WERI-Rb-1 (cell line): ENCODE results near the gene ABCC4.
A peak's percentile ranks its signal among the peaks of the same experiment; 100 is the strongest.

Experiments used
- DNase-seq: peaks from one replicate; pipeline ENCODE4 v3.0.0-alpha.2; 2020
- H3K27ac ChIP-seq: fragments of 250-450 bp; sonication (Bioruptor Pico); 2 replicates; pipeline ENCODE4 v1.5.1; 2020; ENCODE audit warnings: mild to moderate bottlenecking, moderate library complexity
- H3K27me3 ChIP-seq: fragments of 250-450 bp; sonication (Bioruptor Pico); 2 replicates; pipeline ENCODE4 v1.5.1; 2021; ENCODE audit warnings: mild to moderate bottlenecking, low read depth, moderate library complexity; ENCODE audit not compliant: insufficient read depth, severe bottlenecking
- H3K36me3 ChIP-seq: fragments of 250-450 bp; sonication (Bioruptor Pico); 2 replicates; pipeline ENCODE4 v1.5.1; 2020; ENCODE audit warnings: mild to moderate bottlenecking, moderate library complexity
- H3K4me3 ChIP-seq: 2 replicates; pipeline ENCODE4 v1.5.1; 2011; ENCODE audit warnings: low read depth, mild to moderate bottlenecking, control low read depth, low read length
- H3K9me3 ChIP-seq: fragments of 250-450 bp; sonication (Bioruptor Pico); 2 replicates; pipeline ENCODE4 v1.5.1; 2021; ENCODE audit warnings: mild to moderate bottlenecking, moderate library complexity; ENCODE audit not compliant: severe bottlenecking
- TF ChIP-seq, protein P1 (sequence below): IDR thresholded peaks from 2 replicates; pipeline ENCODE4 v1.5.1; 2011; ENCODE audit warnings: low read depth, mild to moderate bottlenecking, control low read depth, inconsistent platforms, low read length

The ABCC4 gene

DNA sequence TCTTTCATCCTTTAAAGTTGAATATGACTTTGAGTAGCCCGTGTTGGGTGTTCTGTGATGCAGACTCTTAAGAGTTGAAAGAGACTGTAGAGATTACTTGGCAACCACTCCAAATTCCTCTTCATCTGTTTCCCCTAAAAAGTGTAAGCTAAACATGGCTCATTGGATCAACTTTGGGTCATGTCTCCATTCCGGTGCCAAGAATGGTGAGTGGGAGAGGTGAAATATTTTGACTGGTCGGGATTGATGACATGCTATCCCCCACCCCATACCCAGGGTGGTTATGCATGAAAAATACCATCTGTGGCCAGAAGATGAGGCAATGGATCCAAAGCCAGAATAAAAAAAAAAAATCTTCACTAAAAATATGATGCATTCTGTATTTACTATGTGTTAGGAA is 307.6 kb downstream of the ABCC4 start:
- Histone ChIP-seq H3K4me3 (no peak overlapping the region), H3K27ac (no peak overlapping the region)

DNA sequence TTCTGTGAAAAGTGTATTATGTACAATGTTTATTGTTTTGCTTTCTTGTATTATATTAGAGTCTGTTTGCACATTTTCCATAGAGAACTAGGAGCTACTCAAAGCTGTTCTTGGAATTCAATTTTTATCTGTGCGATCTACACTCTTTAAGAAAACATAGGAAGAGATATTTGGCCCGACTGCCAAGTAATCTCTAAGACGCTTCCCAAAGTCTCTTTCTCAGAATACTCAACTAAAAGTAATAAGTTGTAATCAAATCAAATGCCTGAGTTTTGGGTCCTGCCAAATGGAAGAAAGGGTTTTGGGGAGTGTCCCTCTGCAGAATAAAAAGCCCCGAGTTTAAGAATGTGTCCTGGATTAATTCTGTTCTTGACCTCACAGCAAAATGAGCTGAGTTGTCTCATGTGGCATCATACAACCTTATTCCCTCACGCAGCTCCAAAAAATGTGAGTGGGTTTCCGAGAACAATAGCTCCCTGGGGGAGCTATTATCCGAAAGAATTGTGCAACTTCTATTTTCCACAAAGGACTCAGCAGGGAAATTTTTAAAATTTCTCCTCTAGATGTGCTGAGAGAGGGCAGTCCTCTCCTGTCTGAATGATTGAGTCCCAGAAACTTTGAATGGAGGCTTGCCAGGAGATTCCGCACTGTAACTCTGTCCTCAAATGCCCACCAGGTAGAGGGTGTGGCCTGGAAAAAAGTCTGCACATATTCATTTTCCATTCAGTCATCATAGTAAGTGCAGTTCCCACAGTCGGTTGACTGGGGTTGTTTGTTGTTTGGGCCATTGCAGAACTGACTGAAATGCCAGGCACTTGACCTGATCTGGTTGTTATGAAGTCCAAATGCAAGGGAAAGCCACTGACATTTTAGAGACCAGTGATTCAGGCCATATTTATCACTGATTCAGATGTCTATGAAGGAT is 309.0 kb downstream of the ABCC4 start:
- no peak overlapping the region for H3K4me3 ChIP-seq
- H3K9me3 ChIP-seq = no peaks in the 10 kb centered on the region
- TF ChIP-seq, protein P1, sequence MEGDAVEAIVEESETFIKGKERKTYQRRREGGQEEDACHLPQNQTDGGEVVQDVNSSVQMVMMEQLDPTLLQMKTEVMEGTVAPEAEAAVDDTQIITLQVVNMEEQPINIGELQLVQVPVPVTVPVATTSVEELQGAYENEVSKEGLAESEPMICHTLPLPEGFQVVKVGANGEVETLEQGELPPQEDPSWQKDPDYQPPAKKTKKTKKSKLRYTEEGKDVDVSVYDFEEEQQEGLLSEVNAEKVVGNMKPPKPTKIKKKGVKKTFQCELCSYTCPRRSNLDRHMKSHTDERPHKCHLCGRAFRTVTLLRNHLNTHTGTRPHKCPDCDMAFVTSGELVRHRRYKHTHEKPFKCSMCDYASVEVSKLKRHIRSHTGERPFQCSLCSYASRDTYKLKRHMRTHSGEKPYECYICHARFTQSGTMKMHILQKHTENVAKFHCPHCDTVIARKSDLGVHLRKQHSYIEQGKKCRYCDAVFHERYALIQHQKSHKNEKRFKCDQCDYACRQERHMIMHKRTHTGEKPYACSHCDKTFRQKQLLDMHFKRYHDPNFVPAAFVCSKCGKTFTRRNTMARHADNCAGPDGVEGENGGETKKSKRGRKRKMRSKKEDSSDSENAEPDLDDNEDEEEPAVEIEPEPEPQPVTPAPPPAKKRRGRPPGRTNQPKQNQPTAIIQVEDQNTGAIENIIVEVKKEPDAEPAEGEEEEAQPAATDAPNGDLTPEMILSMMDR = no peak
- DNase-seq = no peak
- no peak overlapping the region for H3K27ac ChIP-seq
- H3K36me3 ChIP-seq = no peaks in the 10 kb centered on the region
- H3K27me3 ChIP-seq = no peaks in the 10 kb centered on the region

More for the DNA sequence above, 307.6 kb downstream of the ABCC4 start:
- Histone ChIP-seq H3K9me3 (no peaks in the 10 kb centered on the region), H3K27me3 (no peaks in the 10 kb centered on the region), H3K36me3 (no peaks in the 10 kb centered on the region)
- no peak for DNase-seq
- TF ChIP-seq, protein P1 = no peak

DNA sequence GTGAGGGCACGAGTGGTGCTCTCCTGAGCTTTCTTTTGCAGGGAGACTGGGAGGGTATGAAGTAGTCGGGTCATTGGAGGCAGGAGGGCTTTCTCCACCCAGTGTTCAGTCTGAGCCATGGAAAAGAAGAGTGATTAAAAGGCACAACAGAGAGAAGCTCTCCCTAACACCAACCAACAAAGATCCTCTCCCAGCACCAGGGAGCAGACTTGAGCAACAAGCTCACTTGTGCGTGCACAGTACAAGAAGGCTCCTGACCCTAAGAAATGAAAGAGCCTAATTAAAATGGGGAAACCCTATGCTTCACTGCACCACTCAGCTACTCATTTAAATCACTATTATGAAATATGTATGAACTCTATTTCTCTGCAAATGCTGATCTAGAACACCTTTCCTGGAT is 312.6 kb downstream of the ABCC4 start:
- Histone ChIP-seq H3K4me3 (no peak overlapping the region), H3K36me3 (no peaks in the 10 kb centered on the region), H3K9me3 (no peaks in the 10 kb centered on the region), H3K27me3 (no peaks in the 10 kb centered on the region), H3K27ac (no peak overlapping the region)
- DNase-seq = no peak
- TF ChIP-seq, protein P1 = peak; percentile 41; the same call in 1 of the 2 replicates

DNA sequence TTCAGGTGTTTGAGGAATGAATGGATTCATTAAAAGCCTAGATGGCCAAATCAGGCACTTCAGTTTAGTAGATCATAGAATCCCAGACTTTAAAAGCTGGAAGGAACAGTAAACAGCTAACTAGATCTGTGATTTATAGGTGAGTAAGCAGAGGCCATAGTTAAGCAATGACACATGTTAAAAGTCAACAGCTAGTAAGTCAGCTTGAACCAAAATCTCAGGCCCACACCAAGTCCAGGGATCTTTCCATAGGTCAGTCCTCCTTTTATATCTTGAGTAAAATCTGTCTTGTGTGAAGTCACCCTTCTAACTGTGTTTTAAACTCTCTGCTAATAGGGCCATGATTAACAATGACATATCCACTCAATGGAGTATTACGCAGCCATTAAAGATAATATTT is 313.4 kb downstream of the ABCC4 start:
- Histone ChIP-seq H3K27me3 (no peaks in the 10 kb centered on the region), H3K4me3 (no peak overlapping the region), H3K27ac (no peak overlapping the region), H3K36me3 (no peaks in the 10 kb centered on the region), H3K9me3 (no peaks in the 10 kb centered on the region)
- TF ChIP-seq, protein P1 = no peak
- no peak for DNase-seq

DNA sequence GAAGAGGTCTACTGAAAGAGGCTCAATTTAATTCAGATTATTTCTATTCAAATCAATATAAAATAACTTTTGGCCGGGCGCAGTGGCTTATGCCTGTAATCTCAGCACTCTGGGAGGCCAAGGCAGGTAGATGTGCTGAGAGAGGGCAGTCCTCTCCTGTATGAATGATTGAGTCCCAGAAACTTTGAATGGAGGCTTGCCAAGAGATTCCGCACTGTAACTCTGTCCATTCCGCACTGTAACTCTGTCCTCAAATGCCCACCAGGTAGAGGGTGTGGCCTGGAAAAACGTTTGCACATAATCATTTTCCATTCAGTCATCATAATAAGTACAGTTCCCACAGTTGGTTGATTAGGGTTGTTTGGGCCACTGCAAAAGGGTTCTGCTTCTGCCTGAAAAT is 314.2 kb downstream of the ABCC4 start:
- Histone ChIP-seq H3K9me3 (no peaks in the 10 kb centered on the region), H3K4me3 (no peak overlapping the region), H3K36me3 (no peaks in the 10 kb centered on the region), H3K27ac (no peak overlapping the region), H3K27me3 (no peaks in the 10 kb centered on the region)
- TF ChIP-seq, protein P1 = no peak
- DNase-seq = no peak
